ENCODE measurements around the gene ATP7B. TPM values are rescaled to one million over a fixed set of nuclear protein-coding genes. Genes with fewer than 3 reads are reported as not detected.
A peak's percentile ranks its signal among the peaks of the same experiment; 100 is the strongest.
"Not testable (repeated sequence)": the region's sequence is repeated elsewhere in the genome, so short reads cannot be mapped to it uniquely, and the experiment has no call there.

Gene ATP7B
- total RNA-seq, 2 donors from 2014 or later = 1.1 to 2.3 TPM

DNA sequence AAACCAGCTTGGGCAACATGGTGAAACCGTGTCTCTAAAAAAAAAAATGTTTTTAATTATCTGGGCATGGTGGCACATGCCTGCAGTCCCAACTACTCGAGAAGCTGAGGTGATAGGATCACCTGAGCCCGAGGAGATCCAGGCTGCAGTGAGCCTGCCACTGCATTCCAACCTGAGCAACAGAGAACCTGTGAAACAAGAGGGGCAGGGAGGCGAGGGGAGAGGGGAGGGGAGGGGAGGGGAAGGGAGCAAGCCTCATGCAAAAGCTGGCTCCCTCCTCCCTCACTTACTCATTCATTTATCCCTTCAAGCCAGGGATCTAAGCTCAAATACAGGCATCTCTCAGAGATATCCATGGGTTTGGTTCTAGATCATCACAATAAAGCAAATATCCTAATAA, 8.9 kb downstream of the ATP7B start:
- no peak for ATAC-seq
- no peak for DNase-seq
- no peaks in the 10 kb centered on the region for H3K9me3 ChIP-seq (ENCODE audit: control insufficient read depth, low read length, poor library complexity, severe bottlenecking)
- peaks cover 13% of the 10 kb centered on the region for H3K4me1 Mint-ChIP-seq
- H3K27me3 Mint-ChIP-seq = peaks cover 46% of the 10 kb centered on the region
- H3K27ac Mint-ChIP-seq = no peak overlapping the region
- no peak overlapping the region for H3K4me3 Mint-ChIP-seq
- peaks cover 1% of the 10 kb centered on the region for H3K36me3 Mint-ChIP-seq (ENCODE audit: low read depth)

DNA sequence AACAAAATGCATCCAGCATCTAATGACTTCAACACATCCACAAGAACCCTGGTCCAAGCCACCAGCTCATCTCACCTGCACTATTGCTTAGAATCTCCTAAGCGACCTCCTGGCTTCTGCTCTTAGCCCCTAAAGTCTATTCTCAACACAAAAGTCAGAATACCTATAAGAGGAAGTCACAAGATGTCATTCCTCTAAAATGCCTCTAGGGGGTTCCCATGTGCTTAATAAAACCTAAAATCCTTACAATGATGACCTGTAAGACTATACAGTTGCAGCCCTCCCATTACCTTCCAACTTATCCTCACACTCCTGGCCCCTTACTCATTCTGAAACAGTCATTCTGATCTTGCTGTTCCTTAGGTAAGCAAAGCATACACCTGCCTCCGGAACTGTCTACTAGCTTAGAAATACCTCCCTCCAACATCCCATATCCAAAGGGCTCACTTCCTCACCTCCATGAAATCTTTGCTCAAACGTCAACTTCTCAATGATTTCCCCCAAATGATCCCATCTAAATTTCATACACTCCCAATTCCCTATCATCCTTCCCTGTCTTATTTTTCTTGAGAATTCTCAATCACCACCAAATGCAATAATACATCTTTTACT, 10.0 kb downstream of the ATP7B start:
- Mint-ChIP-seq H3K27me3 (peaks cover 47% of the 10 kb centered on the region), H3K4me1 (peaks cover 13% of the 10 kb centered on the region), H3K4me3 (peak overlapping the region; percentile 41), H3K27ac (peak overlapping the region; percentile 34), H3K36me3 (ENCODE audit: low read depth) (no peaks in the 10 kb centered on the region)
- H3K9me3 ChIP-seq (ENCODE audit: control insufficient read depth, low read length, poor library complexity, severe bottlenecking) = no peaks in the 10 kb centered on the region
- DNase-seq (no peak), ATAC-seq (peak; percentile 83)

DNA sequence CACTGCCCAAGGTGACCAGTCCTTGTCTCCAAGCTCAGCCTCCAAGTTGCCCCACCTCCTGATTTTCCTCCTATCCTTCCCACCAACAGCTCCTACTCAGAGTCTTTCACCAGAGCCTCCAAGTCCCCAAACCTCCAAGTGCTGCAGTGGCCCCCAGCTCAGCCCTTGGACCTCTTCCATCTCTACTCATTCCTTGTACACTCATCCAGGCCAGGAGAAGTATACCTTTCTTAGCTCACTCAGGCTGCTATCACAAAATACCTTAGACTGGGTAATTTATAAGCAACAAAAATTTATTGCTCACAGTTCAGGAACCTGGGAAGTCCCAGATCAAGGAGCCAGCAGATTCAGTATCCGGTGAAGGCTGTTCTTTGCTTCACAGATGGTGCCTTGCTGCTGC, 11.3 kb downstream of the ATP7B start:
- DNase-seq (no peak), ATAC-seq (no peak)
- H3K9me3 ChIP-seq (ENCODE audit: control insufficient read depth, low read length, poor library complexity, severe bottlenecking) = no peaks in the 10 kb centered on the region
- Mint-ChIP-seq H3K27ac (peak overlapping the region; percentile 65), H3K4me3 (no peak overlapping the region), H3K36me3 (ENCODE audit: low read depth) (no peaks in the 10 kb centered on the region), H3K4me1 (peaks cover 11% of the 10 kb centered on the region), H3K27me3 (peaks cover 44% of the 10 kb centered on the region)

DNA sequence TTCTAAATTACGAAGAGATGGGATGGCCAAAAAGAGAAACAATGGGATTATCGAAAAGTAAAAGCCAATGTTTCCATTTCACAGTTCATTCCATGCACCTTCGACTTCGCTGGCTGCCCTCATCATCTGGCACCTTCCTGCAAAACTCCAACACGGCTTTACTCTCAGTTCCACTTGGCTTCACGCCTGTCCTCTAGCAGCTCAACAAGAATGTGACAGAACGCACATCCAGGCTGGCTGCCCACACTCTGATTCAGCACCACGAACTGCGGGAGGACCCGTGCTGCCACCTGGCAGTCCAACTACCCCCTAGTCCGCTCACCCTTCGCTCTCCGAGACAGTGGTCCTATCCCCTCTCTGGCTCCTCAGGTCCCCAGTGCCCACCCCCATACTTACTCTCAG, 11.7 kb downstream of the ATP7B start:
- no peak for ATAC-seq
- no peak for DNase-seq
- Mint-ChIP-seq H3K36me3 (ENCODE audit: low read depth) (no peaks in the 10 kb centered on the region), H3K4me3 (no peak overlapping the region), H3K4me1 (peaks cover 11% of the 10 kb centered on the region), H3K27me3 (peaks cover 44% of the 10 kb centered on the region), H3K27ac (peak overlapping the region; percentile 65)
- H3K9me3 ChIP-seq (ENCODE audit: control insufficient read depth, low read length, poor library complexity, severe bottlenecking) = no peaks in the 10 kb centered on the region

DNA sequence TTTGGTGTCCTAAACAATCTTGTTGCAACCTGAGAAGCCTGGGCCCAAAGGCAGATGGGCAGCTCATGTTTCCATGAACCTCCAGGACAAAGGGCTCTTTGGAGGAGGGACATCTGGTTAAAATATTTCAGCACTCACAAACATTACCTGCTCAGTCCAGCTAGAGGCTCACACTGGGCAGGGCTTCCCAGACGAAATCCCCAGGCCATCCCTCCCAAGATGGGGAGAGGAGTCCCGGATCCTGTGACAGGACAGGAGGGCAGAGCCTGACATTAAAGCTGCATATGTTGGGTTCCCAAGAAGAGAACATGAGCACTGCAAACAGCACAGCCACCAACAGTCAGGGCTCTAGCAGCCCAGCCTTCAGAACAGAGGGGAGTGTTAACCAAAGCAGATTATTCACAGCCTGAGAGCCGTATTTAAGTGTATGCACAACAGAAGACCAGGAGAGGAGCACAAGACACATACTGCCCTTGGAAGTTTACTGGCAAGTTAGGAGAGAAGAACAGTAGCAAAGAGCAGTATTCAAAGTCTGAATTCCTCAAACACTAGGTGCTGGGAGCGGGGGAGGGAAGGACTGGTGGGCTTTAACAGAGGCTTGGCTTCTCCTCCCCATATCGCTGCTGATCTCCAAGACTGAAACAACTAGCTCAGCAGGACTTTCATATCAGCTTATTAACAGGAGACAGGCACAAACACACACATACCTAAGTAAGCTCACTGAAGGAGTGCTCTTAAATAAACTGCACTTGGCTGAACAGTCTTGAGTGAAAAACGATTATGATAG, 12.3 kb downstream of the ATP7B start:
- no peaks in the 10 kb centered on the region for H3K36me3 Mint-ChIP-seq (ENCODE audit: low read depth)
- no peaks in the 10 kb centered on the region for H3K9me3 ChIP-seq (ENCODE audit: control insufficient read depth, low read length, poor library complexity, severe bottlenecking)
- ATAC-seq (no peak), DNase-seq (no peak)
- H3K27me3 Mint-ChIP-seq = peaks cover 44% of the 10 kb centered on the region
- peak overlapping the region; percentile 29 for H3K27ac Mint-ChIP-seq
- peaks cover 11% of the 10 kb centered on the region for H3K4me1 Mint-ChIP-seq
- H3K4me3 Mint-ChIP-seq = no peak overlapping the region

DNA sequence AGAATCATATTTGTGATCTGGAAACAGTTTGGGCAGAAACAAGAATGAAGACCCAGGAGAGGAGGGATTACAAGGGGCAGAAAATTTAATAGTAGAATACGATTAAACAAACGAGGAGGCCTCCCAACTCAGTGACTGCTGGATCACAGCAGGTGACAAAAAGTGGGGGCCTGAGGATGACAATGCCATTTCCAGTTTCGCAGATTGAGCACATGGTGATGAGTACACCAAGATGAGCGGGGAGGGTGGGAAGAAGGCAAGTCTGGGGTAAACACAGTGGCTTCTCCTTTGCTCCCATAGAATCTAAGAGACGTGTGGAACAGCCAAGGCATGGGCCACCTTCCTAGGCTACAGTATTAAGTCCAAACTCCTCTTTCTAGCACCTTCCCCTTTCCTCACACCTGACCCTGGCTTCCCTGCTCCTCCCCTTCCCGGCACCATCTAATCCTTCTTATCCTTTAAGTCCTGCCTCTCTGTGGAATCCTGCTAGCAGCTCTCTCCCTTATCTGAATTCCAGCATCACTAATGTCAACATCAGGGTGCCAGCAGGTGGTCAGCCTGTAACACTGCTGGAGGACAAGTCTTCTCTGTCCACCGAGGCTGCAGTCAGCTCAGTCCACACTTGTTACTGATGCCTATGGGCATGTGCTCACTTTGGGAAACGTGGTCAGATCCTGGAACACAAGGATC, 13.5 kb downstream of the ATP7B start:
- Mint-ChIP-seq H3K4me3 (no peak overlapping the region), H3K27ac (no peak overlapping the region), H3K27me3 (peaks cover 44% of the 10 kb centered on the region), H3K36me3 (ENCODE audit: low read depth) (no peaks in the 10 kb centered on the region), H3K4me1 (peaks cover 11% of the 10 kb centered on the region)
- H3K9me3 ChIP-seq (ENCODE audit: control insufficient read depth, low read length, poor library complexity, severe bottlenecking) = no peaks in the 10 kb centered on the region
- DNase-seq (no peak), ATAC-seq (no peak)

DNA sequence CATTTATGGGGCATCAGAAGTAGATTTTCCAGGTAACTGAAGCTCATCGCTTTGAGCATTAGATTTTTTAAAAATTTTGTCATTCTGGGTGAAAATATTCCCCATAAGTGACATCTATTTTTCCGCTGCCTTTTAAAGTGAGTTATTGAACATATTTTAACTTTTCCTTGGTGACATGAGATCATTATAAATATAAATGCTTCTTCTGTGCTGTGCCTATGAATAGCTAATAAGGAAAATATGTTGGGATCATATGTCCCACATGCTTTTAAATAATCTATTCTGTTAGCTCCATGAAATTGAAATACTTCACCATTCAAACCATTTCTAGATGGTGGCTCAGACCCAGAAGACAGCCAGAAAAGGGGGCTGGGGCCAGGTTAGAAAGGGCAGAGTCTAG, 14.1 kb downstream of the ATP7B start:
- Mint-ChIP-seq H3K27ac (no peak overlapping the region), H3K4me1 (peaks cover 11% of the 10 kb centered on the region), H3K36me3 (ENCODE audit: low read depth) (no peaks in the 10 kb centered on the region), H3K27me3 (peaks cover 44% of the 10 kb centered on the region), H3K4me3 (no peak overlapping the region)
- no peaks in the 10 kb centered on the region for H3K9me3 ChIP-seq (ENCODE audit: control insufficient read depth, low read length, poor library complexity, severe bottlenecking)
- DNase-seq (no peak), ATAC-seq (no peak)

DNA sequence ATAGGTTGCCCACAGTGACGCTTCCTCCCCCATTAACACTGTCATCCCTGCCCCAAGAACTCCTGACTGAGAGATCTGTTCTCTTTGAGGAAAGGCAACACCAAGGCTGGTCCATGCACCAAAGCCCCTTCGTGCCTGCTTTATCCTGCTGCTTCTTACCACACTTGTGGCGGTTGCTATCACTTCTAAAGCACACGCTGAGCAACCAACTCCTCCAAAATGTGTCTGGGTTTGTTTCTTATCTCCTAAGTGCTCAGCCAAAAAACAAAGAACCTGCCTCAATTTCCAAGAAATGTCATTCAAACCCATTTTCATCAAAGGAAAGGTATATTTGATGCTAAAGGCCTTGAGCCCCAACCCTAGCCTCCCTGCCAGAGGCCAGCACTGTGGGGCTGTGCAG, 14.6 kb downstream of the ATP7B start:
- no peak overlapping the region for H3K27ac Mint-ChIP-seq
- H3K4me3 Mint-ChIP-seq = no peak overlapping the region
- peaks cover 44% of the 10 kb centered on the region for H3K27me3 Mint-ChIP-seq
- H3K9me3 ChIP-seq (ENCODE audit: control insufficient read depth, low read length, poor library complexity, severe bottlenecking) = no peaks in the 10 kb centered on the region
- H3K36me3 Mint-ChIP-seq (ENCODE audit: low read depth) = no peaks in the 10 kb centered on the region
- DNase-seq (no peak), ATAC-seq (no peak)
- peaks cover 11% of the 10 kb centered on the region for H3K4me1 Mint-ChIP-seq

DNA sequence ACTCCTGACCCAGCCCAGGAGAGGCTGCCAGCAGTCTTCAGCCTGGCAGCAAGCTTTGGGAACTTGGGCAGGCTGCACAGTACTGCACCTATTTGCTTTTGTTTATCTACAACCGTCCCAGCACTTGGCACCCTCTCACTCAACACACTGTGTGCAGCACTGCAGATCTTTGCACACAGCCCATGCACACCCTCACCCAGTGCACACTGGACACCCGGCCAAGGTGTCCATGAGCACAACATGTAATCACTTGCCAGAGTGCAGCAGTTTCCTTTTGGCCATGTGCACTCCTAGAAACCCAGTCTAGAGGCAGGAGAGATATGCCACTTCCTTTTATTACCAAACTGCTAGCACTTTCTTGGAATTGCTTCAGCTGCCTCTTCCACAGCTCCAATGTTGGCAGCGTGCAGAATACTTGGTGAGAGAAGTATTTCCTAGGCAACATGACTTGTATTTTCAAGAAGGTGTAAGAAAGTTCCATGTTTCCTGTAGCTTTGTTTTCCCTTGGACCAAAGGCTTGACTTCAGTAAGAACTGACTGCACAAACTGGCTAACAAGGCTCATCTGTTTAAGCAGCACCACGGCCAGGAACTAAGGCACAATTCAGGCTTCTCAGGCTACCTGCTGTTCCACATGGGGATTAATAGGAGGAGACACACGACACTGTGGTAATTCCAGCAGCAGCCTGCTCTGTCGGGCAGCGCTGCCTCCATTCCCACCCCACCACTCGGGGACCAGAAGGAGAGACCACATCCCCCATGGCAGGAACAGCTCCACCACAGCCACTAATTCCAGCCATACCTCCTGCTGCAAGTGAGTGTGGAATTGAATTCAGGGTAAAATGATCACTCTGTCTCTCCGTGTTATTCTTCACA, 15.3 kb downstream of the ATP7B start:
- H3K9me3 ChIP-seq (ENCODE audit: control insufficient read depth, low read length, poor library complexity, severe bottlenecking) = no peaks in the 10 kb centered on the region
- no peak overlapping the region for H3K4me3 Mint-ChIP-seq
- H3K27me3 Mint-ChIP-seq = peaks cover 38% of the 10 kb centered on the region
- peaks cover 4% of the 10 kb centered on the region for H3K4me1 Mint-ChIP-seq
- no peaks in the 10 kb centered on the region for H3K36me3 Mint-ChIP-seq (ENCODE audit: low read depth)
- no peak overlapping the region for H3K27ac Mint-ChIP-seq
- no peak for DNase-seq
- ATAC-seq = no peak

DNA sequence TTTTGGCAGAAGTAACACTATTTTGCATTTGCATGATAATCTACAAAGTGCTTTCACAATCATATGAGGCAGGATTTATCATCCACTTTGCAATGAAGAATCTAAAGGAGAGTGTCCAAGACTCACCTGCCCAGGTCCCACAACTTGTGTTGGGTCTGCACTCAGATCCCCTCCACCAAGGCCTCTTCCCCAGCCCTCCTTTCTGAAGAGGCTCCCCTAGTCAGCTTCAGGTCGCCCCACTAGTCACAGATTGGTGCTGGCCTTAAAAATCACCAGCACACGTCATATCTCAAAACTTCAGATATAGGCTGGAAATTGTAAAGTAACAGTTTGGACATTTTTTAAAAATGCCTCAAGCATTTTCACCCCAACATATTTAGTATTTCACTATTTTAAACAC, 17.5 kb downstream of the ATP7B start:
- H3K9me3 ChIP-seq (ENCODE audit: control insufficient read depth, low read length, poor library complexity, severe bottlenecking) = no peaks in the 10 kb centered on the region
- Mint-ChIP-seq H3K4me1 (peaks cover 2% of the 10 kb centered on the region), H3K27ac (no peak overlapping the region), H3K4me3 (no peak overlapping the region), H3K36me3 (ENCODE audit: low read depth) (no peaks in the 10 kb centered on the region), H3K27me3 (peaks cover 25% of the 10 kb centered on the region)
- ATAC-seq (no peak), DNase-seq (no peak)

DNA sequence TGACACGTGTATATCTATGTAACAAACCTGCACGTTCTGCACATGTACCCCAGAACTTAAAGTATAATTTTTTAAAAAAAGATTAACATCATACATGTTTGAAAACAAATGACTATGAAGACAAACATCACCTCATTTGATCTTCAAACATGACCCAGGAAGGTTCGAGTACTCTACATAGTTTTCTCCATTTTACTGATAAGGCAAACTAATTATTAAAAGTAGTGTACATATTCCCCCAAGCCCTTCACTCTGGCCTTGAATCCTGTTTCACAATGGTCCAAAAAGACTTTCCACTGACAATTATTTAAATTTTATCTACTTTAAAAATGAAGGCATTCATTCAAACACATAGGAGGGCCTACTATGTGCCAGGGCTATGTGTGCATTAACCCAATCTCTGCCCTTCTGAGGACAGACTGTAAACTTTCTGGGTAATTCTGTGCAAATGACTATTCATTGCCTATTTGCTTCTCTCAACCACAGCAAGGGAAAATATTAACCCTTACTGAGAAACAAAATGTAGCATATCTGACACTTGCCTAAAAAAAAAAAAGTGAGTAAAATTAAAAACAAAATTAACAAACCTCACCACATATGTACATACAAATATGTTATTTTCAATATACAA, 22.1 kb downstream of the ATP7B start:
- no peak for ATAC-seq
- H3K36me3 Mint-ChIP-seq (ENCODE audit: low read depth) = peaks cover 2% of the 10 kb centered on the region
- DNase-seq = no peak
- no peaks in the 10 kb centered on the region for H3K9me3 ChIP-seq (ENCODE audit: control insufficient read depth, low read length, poor library complexity, severe bottlenecking)
- peaks cover 8% of the 10 kb centered on the region for H3K27me3 Mint-ChIP-seq
- H3K4me3 Mint-ChIP-seq = no peak overlapping the region
- H3K27ac Mint-ChIP-seq = no peak overlapping the region
- H3K4me1 Mint-ChIP-seq = no peaks in the 10 kb centered on the region

DNA sequence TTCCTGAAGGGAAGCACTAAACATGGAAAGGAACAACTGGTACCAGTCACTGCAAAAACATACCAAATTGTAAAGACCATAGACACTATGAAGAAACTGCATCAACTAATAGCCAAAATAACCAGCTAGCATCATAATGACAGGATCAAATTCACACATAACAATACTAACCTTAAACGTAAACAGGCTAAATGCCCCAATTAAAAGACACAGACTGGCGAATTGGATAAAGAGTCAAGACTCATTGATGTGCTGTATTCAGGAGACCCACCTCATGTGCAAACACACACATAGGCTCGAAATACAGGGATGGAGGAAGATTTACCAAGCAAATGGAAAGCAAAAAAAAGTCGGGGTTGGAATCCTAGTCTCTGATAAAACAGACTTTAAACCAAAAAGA, 26.3 kb downstream of the ATP7B start:
- not testable (repeated sequence) for H3K9me3 ChIP-seq (ENCODE audit: control insufficient read depth, low read length, poor library complexity, severe bottlenecking); ATAC-seq; H3K27ac Mint-ChIP-seq; H3K36me3 Mint-ChIP-seq (ENCODE audit: low read depth); H3K4me3 Mint-ChIP-seq; H3K4me1 Mint-ChIP-seq; DNase-seq
- peaks cover 14% of the 10 kb centered on the region for H3K27me3 Mint-ChIP-seq
